Esophagus squamous epithelium (tissue), 4 donors: ENCODE results near the gene USP21.

Source experiments
- CTCF ChIP-seq, 6 experiments: fragments of 450-650 bp in 4 of 6; fragments of 200-600 bp in 2 of 6; sonication (generic) in 2 of 6; IDR thresholded peaks; one replicate each; pipeline ENCODE4 v1.5.1; 2016 to 2019; ENCODE audit warnings: antibody characterized with exemption in 6 of 6, mild to moderate bottlenecking in 4 of 6, moderate library complexity in 4 of 6
- POLR2A ChIP-seq, 4 donors: fragments of 450-650 bp; IDR thresholded peaks; one replicate each; pipeline ENCODE4 v1.6.1; 2017; ENCODE audit warnings: antibody characterized with exemption in 4 of 4, mild to moderate bottlenecking in 4 of 4, moderate library complexity in 3 of 4

GRCh38 chr1:161117759-161118581, 41.3 kb upstream of the USP21 start, which contains the start of the genes NIT1 and PFDN2:
- peak in 2 of 6 experiments; percentile 8 to 14 for TF ChIP-seq CTCF (IDR thresholded peaks at IDR 0.05)
- TF ChIP-seq POLR2A (IDR thresholded peaks at IDR 0.05), result peak in 3 of 4 donors; percentile 75 to 94 (median 86)
